Spleen (tissue), 7 donors: ENCODE data around the gene WRAP73.

Experiments
- CTCF ChIP-seq, 11 experiments: fragments of 200-600 bp in 7 of 11; fragments of 450-650 bp in 4 of 11; sonication (generic) in 4 of 11; IDR thresholded peaks in 8 of 11; conservative IDR thresholded peaks in 3 of 11; 1 replicate in 7 of 11; 2 replicates in 4 of 11; pipeline versions ENCODE4 v1.4.0 to v1.8.0; 2016 to 2021; ENCODE audit warnings: antibody characterized with exemption in 11 of 11, inconsistent platforms in 4 of 11, mild to moderate bottlenecking in 1 of 11
- POLR2A ChIP-seq, 3 donors: fragments of 450-650 bp; IDR thresholded peaks; one replicate each; pipeline ENCODE4 v1.5.1; 2017; ENCODE audit warnings: antibody characterized with exemption in 3 of 3, mild to moderate bottlenecking in 1 of 3
- donor health status: DM: no; HTN: no; CAD: no; lungs with moderate emphysema.
- donor health status: DM: no; HTN: no; CAD: no.
- donor health status: DM: no; HTN: no; CAD: no.

GRCh38 chr1:3676581-3677470 is 26.9 kb upstream of the WRAP73 start:
- TF ChIP-seq POLR2A (IDR thresholded peaks at IDR 0.05): no peak
- no peak for TF ChIP-seq CTCF (IDR thresholded peaks at IDR 0.05 in 8 of 11, conservative IDR thresholded peaks at IDR 0.05 in 3 of 11)
